HG02642 (cell line): Measurements from ENCODE around the gene KCNJ12.
"Not testable (repeated sequence)": the region's sequence is repeated elsewhere in the genome, so short reads cannot be mapped to it uniquely, and the experiment has no call there.

Experiments
- ATAC-seq: cut with Tn5 transposase; IDR thresholded peaks from one replicate; pipeline ENCODE4 v1.9.1; 2021; ENCODE audit warnings: mild to moderate bottlenecking; ENCODE audit not compliant: unreplicated experiment, poor library complexity

KCNJ12 gene

GRCh38 chr17:21376081-21376758 is at the start of gene KCNJ12:
Gene KCNJ12 (plus strand): TSS chr17:21376357. CDS start chr17:21415343, 38,986 bp downstream.
- no peak for ATAC-seq

- not testable (repeated sequence) for ATAC-seq
Observed at GRCh38 chr17:21327921-21328320, 48.2 kb upstream of the KCNJ12 start.

GRCh38 chr17:21328778-21329177 is 47.4 kb upstream of the KCNJ12 start:
- not testable (repeated sequence) for ATAC-seq

- ATAC-seq = no peak
Observed at GRCh38 chr17:21330436-21331160, 45.6 kb upstream of the KCNJ12 start.

- ATAC-seq = not testable (repeated sequence)
Observed at GRCh38 chr17:21336541-21337294, 39.4 kb upstream of the KCNJ12 start.

- not testable (repeated sequence) for ATAC-seq
Observed at GRCh38 chr17:21337981-21338625, 38.1 kb upstream of the KCNJ12 start.

- no peak for ATAC-seq
Observed at GRCh38 chr17:21339011-21339410, 37.1 kb upstream of the KCNJ12 start.

GRCh38 chr17:21339571-21339970 is 36.6 kb upstream of the KCNJ12 start:
- ATAC-seq = not testable (repeated sequence)

GRCh38 chr17:21340407-21340806 is 35.8 kb upstream of the KCNJ12 start:
- ATAC-seq = not testable (repeated sequence)

- not testable (repeated sequence) for ATAC-seq
Observed at GRCh38 chr17:21341279-21341678, 34.9 kb upstream of the KCNJ12 start.

GRCh38 chr17:21341925-21342540 is 34.1 kb upstream of the KCNJ12 start:
- ATAC-seq = not testable (repeated sequence)

GRCh38 chr17:21343061-21343949 is 32.9 kb upstream of the KCNJ12 start:
- ATAC-seq = not testable (repeated sequence)

- ATAC-seq = not testable (repeated sequence)
Observed at GRCh38 chr17:21344801-21345200, 31.4 kb upstream of the KCNJ12 start.

- no peak for ATAC-seq
Observed at GRCh38 chr17:21345236-21345635, 30.9 kb upstream of the KCNJ12 start.

- ATAC-seq = not testable (repeated sequence)
Observed at GRCh38 chr17:21346107-21346506, 30.1 kb upstream of the KCNJ12 start.

GRCh38 chr17:21346651-21347250 is 29.4 kb upstream of the KCNJ12 start:
- not testable (repeated sequence) for ATAC-seq

GRCh38 chr17:21347660-21348059 is 28.5 kb upstream of the KCNJ12 start:
- ATAC-seq = not testable (repeated sequence)

GRCh38 chr17:21348081-21348925 is 27.9 kb upstream of the KCNJ12 start:
- ATAC-seq = peak; percentile 70
